ENCODE results near the gene ERG.

DNA sequence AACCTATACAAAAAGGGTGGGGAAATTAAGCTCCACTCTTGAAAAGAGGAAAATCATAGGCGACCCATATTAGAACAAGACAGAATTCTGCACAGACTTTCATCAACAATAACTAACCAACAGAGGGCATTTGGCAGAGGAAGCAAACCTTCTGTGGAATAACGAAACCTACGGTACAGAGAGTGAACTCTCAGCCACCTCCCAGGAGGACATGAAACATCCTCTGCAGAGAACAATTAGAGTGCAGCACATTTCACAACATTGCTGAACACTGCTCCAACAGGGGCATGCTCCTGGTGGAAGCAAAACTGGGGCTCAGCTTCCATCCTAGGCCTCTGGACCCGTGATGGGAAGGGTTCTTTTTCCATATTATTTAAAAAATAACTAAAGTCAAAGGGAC is 130.6 kb downstream of the ERG start:
- TF ChIP-seq, protein P1, sequence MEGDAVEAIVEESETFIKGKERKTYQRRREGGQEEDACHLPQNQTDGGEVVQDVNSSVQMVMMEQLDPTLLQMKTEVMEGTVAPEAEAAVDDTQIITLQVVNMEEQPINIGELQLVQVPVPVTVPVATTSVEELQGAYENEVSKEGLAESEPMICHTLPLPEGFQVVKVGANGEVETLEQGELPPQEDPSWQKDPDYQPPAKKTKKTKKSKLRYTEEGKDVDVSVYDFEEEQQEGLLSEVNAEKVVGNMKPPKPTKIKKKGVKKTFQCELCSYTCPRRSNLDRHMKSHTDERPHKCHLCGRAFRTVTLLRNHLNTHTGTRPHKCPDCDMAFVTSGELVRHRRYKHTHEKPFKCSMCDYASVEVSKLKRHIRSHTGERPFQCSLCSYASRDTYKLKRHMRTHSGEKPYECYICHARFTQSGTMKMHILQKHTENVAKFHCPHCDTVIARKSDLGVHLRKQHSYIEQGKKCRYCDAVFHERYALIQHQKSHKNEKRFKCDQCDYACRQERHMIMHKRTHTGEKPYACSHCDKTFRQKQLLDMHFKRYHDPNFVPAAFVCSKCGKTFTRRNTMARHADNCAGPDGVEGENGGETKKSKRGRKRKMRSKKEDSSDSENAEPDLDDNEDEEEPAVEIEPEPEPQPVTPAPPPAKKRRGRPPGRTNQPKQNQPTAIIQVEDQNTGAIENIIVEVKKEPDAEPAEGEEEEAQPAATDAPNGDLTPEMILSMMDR (IDR thresholded peaks at IDR 0.05): no peak
- no peak for TF ChIP-seq NRF1 (IDR thresholded peaks at IDR 0.05; ENCODE audit: low read depth, low read length)
- TF ChIP-seq TEAD4 (IDR thresholded peaks at IDR 0.05; ENCODE audit: borderline replicate concordance, insufficient read depth): no peak
- TF ChIP-seq TAF1 (IDR thresholded peaks at IDR 0.05; ENCODE audit: borderline replicate concordance, low read depth, low read length): no peak
- no peak for TF ChIP-seq RFX5 (IDR thresholded peaks at IDR 0.05; ENCODE audit: low read length)
- TF ChIP-seq MAX (IDR thresholded peaks at IDR 0.05; ENCODE audit: low read depth): no peak
- TF ChIP-seq CHD2 (IDR thresholded peaks at IDR 0.05; ENCODE audit: low read length, partially characterized antibody): no peak
- no peak for TF ChIP-seq MEF2A (IDR thresholded peaks at IDR 0.05; ENCODE audit: borderline replicate concordance, low read depth)
- TF ChIP-seq FOXJ3 (CRISPR knock-in tag; IDR thresholded peaks at IDR 0.05): no peak
- TF ChIP-seq USF1 (IDR thresholded peaks at IDR 0.05; ENCODE audit: borderline replicate concordance, low read depth): no peak
- TF ChIP-seq POLR2AphosphoS5 (IDR thresholded peaks at IDR 0.05; ENCODE audit: low read depth, low read length): no peak
- TF ChIP-seq JUND (IDR thresholded peaks at IDR 0.05): no peak
